ENCODE measurements around the gene AFF1. TPM values are rescaled to one million over a fixed set of nuclear protein-coding genes. Genes with fewer than 3 reads are reported as not detected.

AFF1 gene
- total RNA-seq, 1 donor from 2014 or later, result 77.8 TPM

Other genes starting within 250 kb of the AFF1 start
- 0.82 TPM for gene SLC10A6, start 85.6 kb upstream of the AFF1 start, total RNA-seq
- 1.1 TPM for gene C4orf36, start 42.6 kb upstream of the AFF1 start, total RNA-seq

All from left ventricle myocardium superior (tissue), 1 donor.